HG03460 (cell line): ENCODE measurements around the gene ARHGAP32.

ENCODE experiments used
- ATAC-seq: cut with Tn5 transposase; IDR thresholded peaks from one replicate; pipeline ENCODE4 v1.9.1; 2021; ENCODE audit not compliant: unreplicated experiment

ARHGAP32 gene

DNA sequence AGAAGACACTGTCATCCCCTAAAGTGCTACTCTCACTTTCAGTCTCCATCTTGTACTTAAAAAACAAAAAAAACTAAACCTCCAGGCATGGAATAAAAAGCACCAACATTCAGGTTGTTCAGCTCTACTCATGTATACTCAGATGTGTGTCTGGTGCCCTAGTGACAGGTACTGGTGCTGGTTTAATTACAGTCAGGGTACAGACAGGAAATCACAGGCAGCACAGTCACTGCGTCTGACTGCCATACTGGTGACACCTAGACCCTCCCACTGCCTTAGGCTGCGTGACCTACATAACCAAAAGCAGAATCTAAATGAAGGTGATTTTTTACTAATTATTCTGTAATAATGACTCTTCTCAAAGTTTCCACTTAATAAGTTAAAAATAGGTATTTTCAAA, at the start of gene ARHGAP32:
ARHGAP32 (minus strand) TSS at position 176 of the 400 bp plus-strand sequence; CDS start at position 49, 127 bp downstream.
- no peak for ATAC-seq

- ATAC-seq, result no peak
Measured at GRCh38 chr11:129239207-129239606, 47.1 kb upstream of the ARHGAP32 start.

DNA sequence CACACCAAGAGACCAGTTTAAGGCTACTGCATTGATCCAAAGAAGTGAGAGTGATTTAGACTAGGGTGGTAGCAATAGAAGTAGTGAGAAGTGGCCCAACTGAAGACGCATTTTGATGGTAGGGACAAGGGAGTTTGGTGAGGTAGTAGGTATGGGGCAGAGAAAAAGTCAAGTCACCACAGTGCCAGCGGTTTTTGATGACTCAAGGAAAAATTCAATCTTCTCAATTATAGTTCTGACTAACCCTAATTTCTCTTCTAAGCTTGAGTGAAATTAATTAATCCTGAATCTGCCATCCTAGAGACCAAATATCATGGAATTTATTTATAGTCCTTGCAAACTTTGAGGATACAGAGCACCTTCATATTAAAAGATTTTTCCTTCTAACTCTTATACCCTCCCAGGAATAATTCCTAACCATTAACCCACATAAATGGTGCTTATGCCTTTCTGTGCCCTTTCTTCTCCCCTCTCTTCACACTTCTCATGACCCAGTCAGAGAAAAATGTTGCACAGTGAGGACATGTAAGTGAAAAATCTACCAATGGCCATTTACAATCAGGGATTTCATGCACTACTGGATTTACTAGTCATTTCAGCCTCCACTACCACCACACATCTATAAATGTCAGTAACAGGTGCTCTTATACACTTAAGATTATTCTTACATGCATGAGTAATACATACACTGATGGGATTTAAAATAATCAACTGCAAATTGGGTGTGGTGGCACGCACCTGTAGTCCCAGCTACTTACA, 45.9 kb upstream of the ARHGAP32 start:
- ATAC-seq, result no peak

DNA sequence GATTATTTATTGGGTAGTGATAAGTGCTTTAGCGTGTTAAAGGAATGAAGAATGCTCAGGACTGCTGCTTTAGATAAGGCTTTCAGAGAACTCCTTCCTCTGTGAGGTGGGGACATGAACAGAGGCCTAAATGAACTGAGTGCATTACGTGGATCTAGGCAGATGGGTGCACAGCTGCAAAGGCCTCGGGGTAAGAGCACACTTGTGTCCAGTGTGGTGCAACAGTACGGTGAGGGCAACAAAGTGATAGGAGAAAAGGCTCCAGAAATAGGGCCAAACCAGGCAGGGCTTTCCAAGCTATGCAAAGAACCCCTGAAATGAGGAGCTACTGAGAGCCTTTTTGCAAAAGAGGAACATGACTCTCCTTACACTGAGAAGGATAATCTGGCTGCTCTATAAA, 45.3 kb upstream of the ARHGAP32 start:
- no peak for ATAC-seq

- ATAC-seq, result no peak
Measured at GRCh38 chr11:129236850-129237249, 44.7 kb upstream of the ARHGAP32 start.

DNA sequence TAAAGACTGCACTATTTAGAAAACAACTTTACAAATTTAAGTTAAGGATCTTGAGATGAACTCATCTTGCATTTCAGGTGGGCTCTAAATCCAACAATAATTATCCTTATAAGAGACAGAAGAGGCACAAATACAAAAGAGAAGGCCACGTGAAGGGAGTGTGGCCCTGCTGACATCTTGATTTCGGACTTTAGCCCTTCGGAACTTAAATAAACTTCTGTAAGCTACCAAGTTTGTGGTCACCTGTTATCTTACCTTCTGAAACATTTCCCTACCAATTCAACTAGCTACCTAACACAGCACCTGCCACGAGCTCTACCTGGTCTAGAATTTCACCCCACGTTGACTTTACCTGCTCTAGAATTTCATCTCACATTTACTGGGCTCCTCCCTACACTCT, 42.9 kb upstream of the ARHGAP32 start:
- ATAC-seq, result no peak

DNA sequence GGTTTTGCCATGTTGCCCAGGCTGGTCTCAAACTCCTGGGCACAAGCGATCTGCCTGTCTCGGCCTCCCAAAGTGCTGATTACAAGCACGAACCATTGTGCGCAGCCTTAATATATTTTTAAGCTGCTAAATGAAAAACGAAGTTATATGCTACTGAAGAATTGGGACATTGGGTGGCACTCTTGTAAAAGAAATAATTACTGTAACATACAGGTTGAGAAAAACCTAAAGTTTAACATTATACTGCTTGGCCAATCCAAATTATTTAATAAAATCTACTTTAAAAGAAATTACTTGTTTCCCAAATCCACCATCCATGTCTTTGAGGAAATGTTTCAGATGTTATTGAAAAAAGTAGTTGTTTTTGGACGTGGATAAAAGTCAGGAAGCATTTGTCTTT, 37.9 kb upstream of the ARHGAP32 start:
- ATAC-seq, result no peak

DNA sequence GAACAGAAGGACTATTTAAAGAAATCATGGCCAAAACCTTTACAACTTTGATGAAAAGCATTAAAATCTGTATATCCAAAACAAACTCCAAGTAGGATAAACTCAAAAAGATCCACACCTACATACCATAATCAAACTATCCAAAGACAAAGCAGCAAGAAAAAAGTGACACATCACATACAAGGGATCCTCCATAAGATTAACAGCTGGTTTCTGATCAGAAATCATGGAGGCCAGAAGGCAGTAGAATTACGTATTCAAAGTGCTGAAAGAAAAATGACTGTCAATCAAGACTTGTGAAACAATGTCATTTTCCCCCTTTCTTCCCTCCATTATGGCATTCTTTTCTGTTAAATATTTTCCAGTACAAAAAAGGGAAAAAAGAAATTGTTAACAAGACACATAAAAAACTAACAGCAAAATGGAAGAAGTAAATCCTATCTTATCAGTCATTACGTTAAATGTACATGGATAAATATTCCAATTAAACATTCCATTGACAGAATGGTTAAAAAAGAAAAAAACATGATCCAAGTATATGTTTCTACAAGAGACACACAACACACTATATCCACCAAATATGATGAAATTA, 34.2 kb upstream of the ARHGAP32 start:
- no peak for ATAC-seq

- no peak for ATAC-seq
Measured at GRCh38 chr11:129225190-129225589, 33.1 kb upstream of the ARHGAP32 start.

DNA sequence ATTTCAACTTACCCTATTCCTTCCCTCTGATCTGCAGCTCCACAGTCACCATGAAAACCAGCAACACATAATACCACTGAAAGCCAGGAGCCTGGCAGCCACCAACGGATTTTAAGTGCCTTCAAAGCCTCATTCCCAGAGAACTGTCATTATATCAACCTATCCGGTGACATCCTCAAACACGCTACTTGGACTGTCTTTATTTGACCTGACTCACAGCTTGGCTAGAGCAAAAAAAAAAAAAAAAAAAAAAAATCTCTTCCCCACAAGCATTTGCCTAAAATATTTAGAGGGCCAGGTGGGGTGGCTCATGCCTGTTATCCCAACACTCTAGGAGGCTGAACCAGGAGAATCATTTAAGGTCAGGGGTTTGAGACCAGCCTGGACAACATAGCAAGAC, 32.4 kb upstream of the ARHGAP32 start:
- no peak for ATAC-seq

GRCh38 chr11:129223701-129224149, 31.6 kb upstream of the ARHGAP32 start:
- no peak for ATAC-seq

GRCh38 chr11:129223260-129223659, 31.1 kb upstream of the ARHGAP32 start:
- ATAC-seq, result no peak

- ATAC-seq, result no peak
Measured at GRCh38 chr11:129222158-129222557, 30.0 kb upstream of the ARHGAP32 start.

DNA sequence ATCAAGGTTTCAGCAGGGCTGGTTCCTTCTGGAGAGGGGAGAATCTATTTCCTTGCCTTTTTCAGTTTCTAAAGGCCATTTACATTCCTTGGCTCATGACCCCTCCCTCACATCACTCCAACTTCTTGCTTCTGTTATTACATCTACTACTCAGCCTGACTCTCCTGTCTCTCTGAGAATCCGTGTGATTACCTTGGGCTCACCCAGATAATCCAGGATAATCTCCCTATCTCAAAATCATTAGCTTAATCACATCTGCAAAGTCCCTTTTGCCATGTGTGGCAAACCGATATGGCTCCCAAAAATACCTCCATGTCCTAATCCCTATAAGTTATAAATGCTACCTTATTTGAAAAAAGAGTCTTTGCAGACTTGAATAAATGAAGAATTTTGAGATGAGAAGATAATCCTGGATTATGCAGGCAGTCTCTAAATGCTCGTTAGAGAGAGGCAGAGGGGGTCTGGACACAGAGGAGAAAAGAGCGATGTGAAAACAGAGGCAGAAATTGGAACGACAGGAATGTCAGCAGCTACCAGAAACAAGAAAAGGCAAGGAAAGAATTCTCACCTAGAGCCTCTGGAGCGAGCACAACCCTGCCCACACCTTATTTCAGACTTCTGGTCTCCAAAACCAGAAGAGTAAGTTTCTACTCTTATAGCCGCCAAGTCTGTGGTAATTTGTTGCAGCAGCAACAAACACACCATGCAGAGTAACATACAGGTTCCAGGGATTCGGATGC, 23.6 kb upstream of the ARHGAP32 start:
- no peak for ATAC-seq

GRCh38 chr11:129214710-129215295, 22.7 kb upstream of the ARHGAP32 start:
- no peak for ATAC-seq

GRCh38 chr11:129213261-129213660, 21.1 kb upstream of the ARHGAP32 start:
- ATAC-seq, result no peak

DNA sequence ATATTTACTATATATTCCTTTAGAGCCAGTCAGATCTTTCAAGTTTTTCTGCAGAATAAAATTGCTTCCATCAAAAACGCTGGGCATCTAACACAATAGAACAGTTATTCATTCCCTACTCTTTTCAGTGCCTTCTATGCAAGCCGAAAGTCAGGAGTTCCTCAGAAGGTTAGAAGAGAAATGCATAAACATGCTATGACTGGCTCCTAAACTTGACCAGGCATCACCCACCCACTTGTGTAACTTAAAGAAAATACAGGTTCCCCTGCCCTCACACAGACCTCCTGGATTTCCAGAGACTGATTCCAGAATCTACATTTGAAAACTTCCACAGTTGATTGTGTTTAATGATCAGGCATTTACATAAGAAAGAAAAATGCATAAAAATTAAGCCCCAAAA, 19.3 kb upstream of the ARHGAP32 start:
- no peak for ATAC-seq

- ATAC-seq, result no peak
Measured at GRCh38 chr11:129210831-129211181, 18.7 kb upstream of the ARHGAP32 start.

DNA sequence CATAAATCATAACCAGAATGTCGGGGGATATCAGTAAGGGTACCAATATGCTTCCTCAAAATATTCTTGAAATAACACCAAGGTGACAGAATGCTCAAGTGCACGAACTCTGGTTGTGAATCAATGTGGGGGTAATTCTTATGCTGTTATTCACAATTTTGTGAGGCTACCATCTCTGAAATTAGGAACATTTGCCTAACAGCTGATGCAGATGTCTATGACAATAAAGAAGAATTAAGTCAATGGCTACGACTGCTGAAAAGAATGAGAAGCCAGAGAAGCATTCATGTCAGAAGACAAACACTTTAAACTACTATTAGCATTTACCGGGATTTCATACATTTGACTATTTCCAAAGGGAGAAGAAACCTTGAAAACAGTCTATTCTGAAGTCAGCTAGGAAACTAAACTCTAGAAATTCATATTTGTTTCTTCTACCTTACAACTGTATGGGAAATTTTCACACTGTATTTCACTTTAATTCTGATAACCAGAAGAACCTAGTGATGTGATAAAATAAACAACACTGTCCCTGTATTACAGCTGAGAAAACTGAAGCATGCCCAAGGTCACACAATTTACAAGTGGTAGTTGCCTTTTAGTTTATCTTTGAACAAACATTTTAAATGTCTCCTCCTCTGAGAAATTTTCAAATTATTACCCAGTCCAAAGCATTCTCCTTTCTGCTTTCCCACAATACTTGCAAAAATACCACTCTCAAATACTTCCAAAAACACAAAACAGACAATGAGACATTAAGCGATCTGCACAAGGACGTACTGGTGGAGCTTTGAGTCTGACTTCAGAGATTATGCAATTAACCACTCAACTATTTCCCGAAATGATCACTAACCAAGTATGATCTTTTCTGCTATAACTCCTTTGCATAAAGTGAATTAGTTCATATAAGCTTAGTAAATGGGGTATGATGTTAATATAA, 18.0 kb upstream of the ARHGAP32 start:
- no peak for ATAC-seq

- ATAC-seq, result no peak
Measured at GRCh38 chr11:129208863-129209262, 16.7 kb upstream of the ARHGAP32 start.
